Nephron (organoid): ENCODE data around the gene WWOX.
A peak's percentile ranks its signal among the peaks of the same experiment; 100 is the strongest.

ENCODE experiments used
- H3K27ac Mint-ChIP-seq, 3 experiments: 2 replicates each; pipeline ENCODE4 v1.8.0; 2020; ENCODE audit warnings: mixed read lengths in 3 of 3, mild to moderate bottlenecking in 2 of 3, moderate library complexity in 1 of 3
- H3K27me3 Mint-ChIP-seq: 2 replicates; pipeline ENCODE4 v1.8.0; 2021; ENCODE audit warnings: low read depth, mild to moderate bottlenecking, moderate library complexity, mixed read lengths
- H3K36me3 Mint-ChIP-seq: 2 replicates; pipeline ENCODE4 v1.8.0; 2020; ENCODE audit warnings: low read depth, mixed read lengths
- H3K4me1 Mint-ChIP-seq: 2 replicates; pipeline ENCODE4 v1.8.0; 2020; ENCODE audit warnings: mixed read lengths
- H3K4me3 Mint-ChIP-seq, 3 experiments: 2 replicates each; pipeline ENCODE4 v1.8.0; 2020; ENCODE audit warnings: mild to moderate bottlenecking in 3 of 3, mixed read lengths in 3 of 3, moderate library complexity in 2 of 3
- H3K9me3 Mint-ChIP-seq: 2 replicates; pipeline ENCODE4 v1.8.0; 2020; ENCODE audit warnings: mixed read lengths
- CTCF ChIP-seq, 3 experiments: fragments of 200-600 bp; sonication (generic); IDR thresholded peaks; one replicate each; pipeline ENCODE4 v1.5.0; 2021; ENCODE audit warnings: antibody characterized with exemption in 3 of 3; ENCODE audit not compliant: unreplicated experiment in 3 of 3

Gene WWOX

GRCh38 chr16:78377312-78377711 lies 277.9 kb downstream of the WWOX start:
- H3K4me1 Mint-ChIP-seq = peaks cover 27% of the 10 kb centered on the region
- H3K27ac Mint-ChIP-seq = peak overlapping the region in 1 of 3 experiments; percentile 37
- no peak overlapping the region for H3K4me3 Mint-ChIP-seq
- H3K36me3 Mint-ChIP-seq = peaks cover 7% of the 10 kb centered on the region
- H3K9me3 Mint-ChIP-seq = no peaks in the 10 kb centered on the region
- no peak for TF ChIP-seq CTCF (IDR thresholded peaks at IDR 0.05; ENCODE audit: unreplicated experiment in 3 of 3)
- peaks cover 18% of the 10 kb centered on the region for H3K27me3 Mint-ChIP-seq

GRCh38 chr16:78381060-78381459 lies 281.6 kb downstream of the WWOX start:
- TF ChIP-seq CTCF (IDR thresholded peaks at IDR 0.05; ENCODE audit: unreplicated experiment in 3 of 3) = no peak
- Mint-ChIP-seq H3K36me3 (peaks cover 6% of the 10 kb centered on the region), H3K4me3 (no peak overlapping the region), H3K4me1 (peaks cover 41% of the 10 kb centered on the region), H3K27me3 (peaks cover 17% of the 10 kb centered on the region), H3K27ac (no peak overlapping the region), H3K9me3 (peaks cover 6% of the 10 kb centered on the region)

GRCh38 chr16:78383118-78383517 lies 283.7 kb downstream of the WWOX start:
- H3K27ac Mint-ChIP-seq = no peak overlapping the region

GRCh38 chr16:78385086-78385805 lies 285.8 kb downstream of the WWOX start:
- H3K27me3 Mint-ChIP-seq = peaks cover 20% of the 10 kb centered on the region
- H3K27ac Mint-ChIP-seq = no peak overlapping the region
- H3K4me1 Mint-ChIP-seq = peaks cover 47% of the 10 kb centered on the region
- H3K4me3 Mint-ChIP-seq = no peak overlapping the region
- no peak for TF ChIP-seq CTCF (IDR thresholded peaks at IDR 0.05; ENCODE audit: unreplicated experiment in 3 of 3)
- H3K9me3 Mint-ChIP-seq = peaks cover 10% of the 10 kb centered on the region
- H3K36me3 Mint-ChIP-seq = peaks cover 16% of the 10 kb centered on the region

More at GRCh38 chr16:78383118-78383517, 283.7 kb downstream of the WWOX start:
- Mint-ChIP-seq H3K36me3 (peaks cover 11% of the 10 kb centered on the region), H3K4me1 (peaks cover 40% of the 10 kb centered on the region), H3K27me3 (peaks cover 20% of the 10 kb centered on the region), H3K4me3 (no peak overlapping the region), H3K9me3 (peaks cover 10% of the 10 kb centered on the region)
- TF ChIP-seq CTCF (IDR thresholded peaks at IDR 0.05; ENCODE audit: unreplicated experiment in 3 of 3) = no peak

GRCh38 chr16:78386557-78387324 lies 287.3 kb downstream of the WWOX start:
- TF ChIP-seq CTCF (IDR thresholded peaks at IDR 0.05; ENCODE audit: unreplicated experiment in 3 of 3) = no peak
- H3K36me3 Mint-ChIP-seq = peaks cover 19% of the 10 kb centered on the region
- H3K4me3 Mint-ChIP-seq = peak overlapping the region in 1 of 3 experiments; percentile 4
- H3K9me3 Mint-ChIP-seq = peaks cover 10% of the 10 kb centered on the region
- peaks cover 14% of the 10 kb centered on the region for H3K27me3 Mint-ChIP-seq
- peaks cover 57% of the 10 kb centered on the region for H3K4me1 Mint-ChIP-seq
- peak overlapping the region; percentile 2 to 59 (median 17) for H3K27ac Mint-ChIP-seq
